Transverse colon (tissue), 4 donors: ENCODE measurements around the gene DNTT. TPM values are rescaled to one million over a fixed set of nuclear protein-coding genes. Genes with fewer than 3 reads are reported as not detected.

Experiments used
- DNase-seq: peaks from one replicate; pipeline ENCODE4 v3.0.0-alpha.2; 2019
- H3K27ac ChIP-seq, 4 donors: fragments of 200-600 bp; sonication (generic); 2 replicates each; pipeline ENCODE4 v1.5.1; 2016 to 2018; ENCODE audit warnings: inconsistent platforms in 4 of 4
- H3K27me3 ChIP-seq: fragments of 200-600 bp; sonication (generic); 2 replicates; pipeline ENCODE4 v1.5.1; 2017; ENCODE audit warnings: inconsistent platforms
- H3K36me3 ChIP-seq, 4 donors: fragments of 200-600 bp; sonication (generic); 2 replicates each; pipeline ENCODE4 v1.5.1; 2017 to 2019; ENCODE audit warnings: inconsistent platforms in 4 of 4
- H3K4me1 ChIP-seq, 4 donors: fragments of 200-600 bp; sonication (generic); 2 replicates each; pipeline ENCODE4 v1.5.1; 2017 to 2020; ENCODE audit warnings: inconsistent platforms in 4 of 4
- H3K4me3 ChIP-seq, 4 donors: fragments of 200-600 bp; sonication (generic); 1 replicate in 1 of 4; 2 replicates in 3 of 4; pipeline versions ENCODE4 v1.5.1 to v1.6.1; 2017 to 2019; ENCODE audit warnings: inconsistent platforms in 4 of 4
- H3K9me3 ChIP-seq, 2 donors: fragments of 200-600 bp; sonication (generic); 2 replicates each; pipeline ENCODE4 v1.5.1; 2017 to 2019; ENCODE audit warnings: inconsistent platforms in 2 of 2
- CTCF ChIP-seq, 5 experiments: fragments of 200-600 bp in 3 of 5; fragments of 450-650 bp in 2 of 5; sonication (generic) in 3 of 5; IDR thresholded peaks; 1 replicate in 2 of 5; 2 replicates in 3 of 5; pipeline ENCODE4 v1.5.1; 2016 to 2017; ENCODE audit warnings: antibody characterized with exemption in 5 of 5, inconsistent platforms in 3 of 5, mild to moderate bottlenecking in 2 of 5, moderate library complexity in 1 of 5
- EP300 ChIP-seq: sonication (generic); formaldehyde crosslinking; IDR thresholded peaks from one replicate; pipeline ENCODE4 v1.6.1; 2017; ENCODE audit warnings: antibody characterized with exemption, low read depth
- POLR2A ChIP-seq: fragments of 450-650 bp; IDR thresholded peaks from one replicate; pipeline ENCODE4 v1.6.1; 2016; ENCODE audit warnings: antibody characterized with exemption, mild to moderate bottlenecking, moderate library complexity
- POLR2AphosphoS5 ChIP-seq, 3 donors: sonication (generic); formaldehyde crosslinking; IDR thresholded peaks; one replicate each; pipeline ENCODE4 v1.6.1; 2016; ENCODE audit warnings: antibody characterized with exemption in 3 of 3
- WGBS, 2 donors: methylation state at CpG; one replicate each; pipeline ENCODE4 v1.1.5; 2018; ENCODE audit warnings: low coverage in 1 of 2; 5-methylcytosine and 5-hydroxymethylcytosine counted together
- in situ Hi-C, 4 donors: fragments of 200-750 bp; cut with MboI; loops; one replicate each; pipeline versions ENCODE4 v1.15.0 to v1.15.1; 2017; ENCODE audit warnings: low sequenced_read_pairs in 3 of 4, low pct_ligation_motif_present in 1 of 4, low pct_unique_long_range_greater_than_20kb in 1 of 4
- intact Hi-C: fragments of 100-400 bp; cut with DNase I; formaldehyde crosslinking; loops from one replicate; pipeline ENCODE4 v1.15.1; 2023; ENCODE audit warnings: low total_unique reads
- total RNA-seq, 4 donors: library from RNA; depleted of rRNA; stranded (reverse); fragments of >200 nt; gene quantifications; one replicate each; pipeline ENCODE4 v1.1.0, GENCODE V29; 2016

Gene DNTT
- total RNA-seq, 4 donors from 2014 or later, result not detected

- H3K27me3 ChIP-seq, result no peaks in the 10 kb centered on the region
- no peak overlapping the region for H3K4me3 ChIP-seq
- no peak for DNase-seq
- intact Hi-C loops (no loop called here), in situ Hi-C loops (loop anchor here in 3 of 4 donors (25.0 kb wide), 1 partner anchor 305 kb away; no protein-coding TSS in a partner anchor)
- WGBS, 2 donors, result 78 to 88% methylated on average over 3 to 4 of the region's 4 CpGs
- H3K27ac ChIP-seq, result no peak overlapping the region
- no peaks in the 10 kb centered on the region for H3K9me3 ChIP-seq
- H3K4me1 ChIP-seq, result no peaks in the 10 kb centered on the region
- TF ChIP-seq EP300 (no peak), POLR2AphosphoS5 (IDR thresholded peaks at IDR 0.05) (no peak), POLR2A (no peak), CTCF (IDR thresholded peaks at IDR 0.05) (no peak)
- H3K36me3 ChIP-seq, result no peaks in the 10 kb centered on the region
Observed at GRCh38 chr10:96317067-96317833, 13.0 kb downstream of the DNTT start.

GRCh38 chr10:96319754-96320474 is 15.7 kb downstream of the DNTT start:
- H3K4me3 ChIP-seq, result no peak overlapping the region
- no peaks in the 10 kb centered on the region for H3K9me3 ChIP-seq
- in situ Hi-C loops, result loop anchor here in 3 of 4 donors (25.0 kb wide), 1 partner anchor 308 kb away; no protein-coding TSS in a partner anchor
- no peaks in the 10 kb centered on the region for H3K27me3 ChIP-seq
- no peak for DNase-seq
- 35% methylated on average over 3 of the region's 3 CpGs; no CpG with 5 or more reads in 1 of the 2 donors for WGBS, 2 donors
- TF ChIP-seq POLR2A (no peak), CTCF (IDR thresholded peaks at IDR 0.05) (no peak), EP300 (no peak), POLR2AphosphoS5 (IDR thresholded peaks at IDR 0.05) (no peak)
- intact Hi-C loops, result no loop called here
- no peak overlapping the region for H3K27ac ChIP-seq
- no peaks in the 10 kb centered on the region for H3K36me3 ChIP-seq
- no peaks in the 10 kb centered on the region for H3K4me1 ChIP-seq

- 74% methylated on average over 5 of the region's 5 CpGs; no CpG with 5 or more reads in 1 of the 2 donors for WGBS, 2 donors
- no peaks in the 10 kb centered on the region for H3K36me3 ChIP-seq
- no peak for TF ChIP-seq POLR2AphosphoS5 (IDR thresholded peaks at IDR 0.05)
- no peak for TF ChIP-seq POLR2A
- TF ChIP-seq CTCF (IDR thresholded peaks at IDR 0.05), result no peak
- TF ChIP-seq EP300, result no peak
- no peak overlapping the region for H3K27ac ChIP-seq
- no peaks in the 10 kb centered on the region for H3K27me3 ChIP-seq
- H3K9me3 ChIP-seq, result no peaks in the 10 kb centered on the region
- no peaks in the 10 kb centered on the region for H3K4me1 ChIP-seq
- in situ Hi-C loops (loop anchor here in 3 of 4 donors (25.0 kb wide), 1 partner anchor 310 kb away; no protein-coding TSS in a partner anchor), intact Hi-C loops (no loop called here)
- no peak overlapping the region for H3K4me3 ChIP-seq
- no peak for DNase-seq
Observed at GRCh38 chr10:96321822-96322221, 17.6 kb downstream of the DNTT start.

GRCh38 chr10:96322275-96322674 is 18.0 kb downstream of the DNTT start:
- no peak overlapping the region for H3K4me3 ChIP-seq
- WGBS, 2 donors, result 83 to 96% methylated on average over 1 of the region's 1 CpG
- intact Hi-C loops (no loop called here), in situ Hi-C loops (loop anchor here in 3 of 4 donors (25.0 kb wide), 1 partner anchor 310 kb away; no protein-coding TSS in a partner anchor)
- H3K36me3 ChIP-seq, result no peaks in the 10 kb centered on the region
- H3K9me3 ChIP-seq, result no peaks in the 10 kb centered on the region
- no peak for TF ChIP-seq EP300
- no peak for TF ChIP-seq CTCF (IDR thresholded peaks at IDR 0.05)
- TF ChIP-seq POLR2AphosphoS5 (IDR thresholded peaks at IDR 0.05), result no peak
- TF ChIP-seq POLR2A, result no peak
- DNase-seq, result no peak
- no peak overlapping the region for H3K27ac ChIP-seq
- no peaks in the 10 kb centered on the region for H3K4me1 ChIP-seq
- peaks cover under 1% of the 10 kb centered on the region for H3K27me3 ChIP-seq
